Dendritic cell treated with granulocyte-macrophage colony-stimulating factor and Interleukin-4, amounts not matched to agents 40 ng/mL and 50 ng/mL, for 4 days (primary cell): ENCODE results near the gene PACSIN2.
"Not testable (repeated sequence)": the region's sequence is repeated elsewhere in the genome, so short reads cannot be mapped to it uniquely, and the experiment has no call there.

Source experiments
- H3K27ac Mint-ChIP-seq: one replicate; pipeline ENCODE4 v1.8.0; 2022; ENCODE audit warnings: mild to moderate bottlenecking, mixed read lengths
- H3K27me3 Mint-ChIP-seq: one replicate; pipeline ENCODE4 v1.8.0; 2022; ENCODE audit warnings: mild to moderate bottlenecking, mixed read lengths
- H3K36me3 Mint-ChIP-seq: one replicate; pipeline ENCODE4 v1.8.0; 2022; ENCODE audit warnings: low read depth, mixed read lengths
- H3K4me1 Mint-ChIP-seq: one replicate; pipeline ENCODE4 v1.8.0; 2022; ENCODE audit warnings: low read depth, mixed read lengths
- H3K4me3 Mint-ChIP-seq: one replicate; pipeline ENCODE4 v1.8.0; 2022; ENCODE audit warnings: mild to moderate bottlenecking, moderate library complexity, mixed read lengths
- H3K9me3 Mint-ChIP-seq: one replicate; pipeline ENCODE4 v1.8.0; 2022; ENCODE audit warnings: mixed read lengths
- intact Hi-C: fragments of 100-400 bp; cut with micrococcal nuclease; formaldehyde crosslinking; loops from one replicate; pipeline ENCODE4 v1.15.0; 2022

Gene PACSIN2

GRCh38 chr22:43018615-43019014, 3.7 kb upstream of the PACSIN2 start:
- peaks cover 3% of the 10 kb centered on the region for H3K27me3 Mint-ChIP-seq
- intact Hi-C loops = no loop called here
- no peaks in the 10 kb centered on the region for H3K9me3 Mint-ChIP-seq
- H3K27ac Mint-ChIP-seq = no peak overlapping the region
- peaks cover 14% of the 10 kb centered on the region for H3K36me3 Mint-ChIP-seq
- H3K4me3 Mint-ChIP-seq = no peak overlapping the region
- peaks cover 20% of the 10 kb centered on the region for H3K4me1 Mint-ChIP-seq

GRCh38 chr22:43017525-43018460, 2.8 kb upstream of the PACSIN2 start:
- H3K4me1 Mint-ChIP-seq = peaks cover 28% of the 10 kb centered on the region
- intact Hi-C loops = no loop called here
- H3K4me3 Mint-ChIP-seq = no peak overlapping the region
- H3K27ac Mint-ChIP-seq = no peak overlapping the region
- no peaks in the 10 kb centered on the region for H3K9me3 Mint-ChIP-seq
- peaks cover 14% of the 10 kb centered on the region for H3K36me3 Mint-ChIP-seq
- peaks cover 3% of the 10 kb centered on the region for H3K27me3 Mint-ChIP-seq

GRCh38 chr22:43016150-43016549, 1.2 kb upstream of the PACSIN2 start:
- H3K4me3 Mint-ChIP-seq, intact Hi-C loops, H3K27me3 Mint-ChIP-seq, H3K27ac Mint-ChIP-seq, H3K9me3 Mint-ChIP-seq: not testable (repeated sequence)
- Mint-ChIP-seq H3K36me3 (peaks cover 14% of the 10 kb centered on the region), H3K4me1 (peaks cover 40% of the 10 kb centered on the region)

GRCh38 chr22:43015677-43016042, 711 bp upstream of the PACSIN2 start:
- H3K4me3 Mint-ChIP-seq = peak overlapping the region; percentile 93
- no peaks in the 10 kb centered on the region for H3K9me3 Mint-ChIP-seq
- intact Hi-C loops = loop anchor here (2.0 kb wide), 1 partner anchor 15 kb away; no protein-coding TSS in a partner anchor
- peaks cover 3% of the 10 kb centered on the region for H3K27me3 Mint-ChIP-seq
- peaks cover 41% of the 10 kb centered on the region for H3K4me1 Mint-ChIP-seq
- H3K36me3 Mint-ChIP-seq = peaks cover 14% of the 10 kb centered on the region
- H3K27ac Mint-ChIP-seq = peak overlapping the region; percentile 93

- Mint-ChIP-seq H3K9me3 (no peaks in the 10 kb centered on the region), H3K27me3 (peaks cover 3% of the 10 kb centered on the region), H3K4me3 (peak overlapping the region; percentile 93), H3K4me1 (peaks cover 41% of the 10 kb centered on the region), H3K27ac (peak overlapping the region; percentile 93), H3K36me3 (peaks cover 14% of the 10 kb centered on the region)
- intact Hi-C loops = loop anchor here (1.0 to 2.0 kb wide), 2 partner anchors 14 to 19 kb away; no protein-coding TSS in a partner anchor
These were observed 557 bp downstream of the PACSIN2 start for GRCh38 chr22:43014316-43014868.

- intact Hi-C loops = loop anchor here (1.0 to 2.0 kb wide), 2 partner anchors 13 to 18 kb away; no protein-coding TSS in a partner anchor
- Mint-ChIP-seq H3K4me3 (peak overlapping the region; percentile 93), H3K27me3 (peaks cover 3% of the 10 kb centered on the region), H3K4me1 (peaks cover 41% of the 10 kb centered on the region), H3K9me3 (no peaks in the 10 kb centered on the region), H3K36me3 (peaks cover 14% of the 10 kb centered on the region), H3K27ac (peak overlapping the region; percentile 93)
These were observed 1.3 kb downstream of the PACSIN2 start for GRCh38 chr22:43013355-43014315.

- H3K9me3 Mint-ChIP-seq = no peaks in the 10 kb centered on the region
- intact Hi-C loops = no loop called here
- H3K4me3 Mint-ChIP-seq = no peak overlapping the region
- peaks cover 41% of the 10 kb centered on the region for H3K4me1 Mint-ChIP-seq
- H3K27me3 Mint-ChIP-seq = peaks cover 3% of the 10 kb centered on the region
- peaks cover 14% of the 10 kb centered on the region for H3K36me3 Mint-ChIP-seq
- H3K27ac Mint-ChIP-seq = no peak overlapping the region
These were observed 2.6 kb downstream of the PACSIN2 start for GRCh38 chr22:43012390-43012789.

GRCh38 chr22:43011079-43011478, 3.9 kb downstream of the PACSIN2 start:
- intact Hi-C loops = no loop called here
- no peak overlapping the region for H3K4me3 Mint-ChIP-seq
- no peaks in the 10 kb centered on the region for H3K27me3 Mint-ChIP-seq
- H3K36me3 Mint-ChIP-seq = peaks cover 14% of the 10 kb centered on the region
- no peak overlapping the region for H3K27ac Mint-ChIP-seq
- H3K9me3 Mint-ChIP-seq = no peaks in the 10 kb centered on the region
- H3K4me1 Mint-ChIP-seq = peaks cover 52% of the 10 kb centered on the region

GRCh38 chr22:43009444-43009843, 5.5 kb downstream of the PACSIN2 start:
- no peak overlapping the region for H3K27ac Mint-ChIP-seq
- intact Hi-C loops = no loop called here
- no peaks in the 10 kb centered on the region for H3K9me3 Mint-ChIP-seq
- no peaks in the 10 kb centered on the region for H3K27me3 Mint-ChIP-seq
- H3K4me3 Mint-ChIP-seq = no peak overlapping the region
- peaks cover 61% of the 10 kb centered on the region for H3K4me1 Mint-ChIP-seq
- peaks cover 4% of the 10 kb centered on the region for H3K36me3 Mint-ChIP-seq

GRCh38 chr22:43008921-43009320, 6.0 kb downstream of the PACSIN2 start:
- no peak overlapping the region for H3K27ac Mint-ChIP-seq
- no peaks in the 10 kb centered on the region for H3K27me3 Mint-ChIP-seq
- intact Hi-C loops = no loop called here
- peaks cover 63% of the 10 kb centered on the region for H3K4me1 Mint-ChIP-seq
- no peak overlapping the region for H3K4me3 Mint-ChIP-seq
- no peaks in the 10 kb centered on the region for H3K36me3 Mint-ChIP-seq
- H3K9me3 Mint-ChIP-seq = no peaks in the 10 kb centered on the region

GRCh38 chr22:43008509-43008908, 6.4 kb downstream of the PACSIN2 start:
- no peaks in the 10 kb centered on the region for H3K27me3 Mint-ChIP-seq
- no peak overlapping the region for H3K4me3 Mint-ChIP-seq
- H3K36me3 Mint-ChIP-seq = no peaks in the 10 kb centered on the region
- H3K9me3 Mint-ChIP-seq = no peaks in the 10 kb centered on the region
- no peak overlapping the region for H3K27ac Mint-ChIP-seq
- H3K4me1 Mint-ChIP-seq = peaks cover 63% of the 10 kb centered on the region
- intact Hi-C loops = no loop called here

- Mint-ChIP-seq H3K9me3 (no peaks in the 10 kb centered on the region), H3K4me3 (no peak overlapping the region), H3K4me1 (peaks cover 60% of the 10 kb centered on the region), H3K27me3 (no peaks in the 10 kb centered on the region), H3K27ac (peak overlapping the region; percentile 37), H3K36me3 (no peaks in the 10 kb centered on the region)
- intact Hi-C loops = no loop called here
These were observed 7.3 kb downstream of the PACSIN2 start for GRCh38 chr22:43007519-43008102.

- Mint-ChIP-seq H3K27me3 (no peaks in the 10 kb centered on the region), H3K36me3 (no peaks in the 10 kb centered on the region), H3K4me3 (no peak overlapping the region), H3K27ac (no peak overlapping the region), H3K4me1 (peaks cover 64% of the 10 kb centered on the region), H3K9me3 (no peaks in the 10 kb centered on the region)
- intact Hi-C loops = no loop called here
These were observed 8.2 kb downstream of the PACSIN2 start for GRCh38 chr22:43006753-43007152.
